IPS DF 6.9 (cell line): ENCODE results near the gene CACNA1C.

Experiments used
- DNase-seq: peaks from one replicate; pipeline ENCODE4 v3.0.0-alpha.2; 2013; ENCODE audit warnings: low read depth, low spot score
- H3K27ac ChIP-seq: one replicate; pipeline ENCODE4 v1.5.1; 2013; ENCODE audit warnings: low read length, control low read depth
- H3K27me3 ChIP-seq: 2 replicates; pipeline ENCODE4 v1.6.1; 2013; ENCODE audit warnings: mild to moderate bottlenecking, low read length; ENCODE audit not compliant: control insufficient read depth, insufficient read depth
- H3K36me3 ChIP-seq: 2 replicates; pipeline ENCODE4 v1.6.1; 2013; ENCODE audit warnings: low read length; ENCODE audit not compliant: control insufficient read depth, insufficient read depth
- H3K4me1 ChIP-seq: 2 replicates; pipeline ENCODE4 v1.6.1; 2013; ENCODE audit warnings: low read length; ENCODE audit not compliant: control insufficient read depth, insufficient read depth
- H3K4me3 ChIP-seq: 2 replicates; pipeline ENCODE4 v1.5.1; 2013; ENCODE audit warnings: mild to moderate bottlenecking, low read length
- H3K9me3 ChIP-seq: 2 replicates; pipeline ENCODE4 v1.6.1; 2013; ENCODE audit warnings: low read length, inconsistent platforms; ENCODE audit not compliant: control insufficient read depth, insufficient read depth
- WGBS: extraction: QIAGEN DNeasy Blood & Tissue Kit; methylation state at CpG from one replicate; pipeline ENCODE4 v1.1.7; 2013; ENCODE audit warnings: mixed read lengths, missing lambda C conversion rate; ENCODE audit not compliant: insufficient read length, insufficient coverage; 5-methylcytosine and 5-hydroxymethylcytosine counted together

The CACNA1C gene

DNA sequence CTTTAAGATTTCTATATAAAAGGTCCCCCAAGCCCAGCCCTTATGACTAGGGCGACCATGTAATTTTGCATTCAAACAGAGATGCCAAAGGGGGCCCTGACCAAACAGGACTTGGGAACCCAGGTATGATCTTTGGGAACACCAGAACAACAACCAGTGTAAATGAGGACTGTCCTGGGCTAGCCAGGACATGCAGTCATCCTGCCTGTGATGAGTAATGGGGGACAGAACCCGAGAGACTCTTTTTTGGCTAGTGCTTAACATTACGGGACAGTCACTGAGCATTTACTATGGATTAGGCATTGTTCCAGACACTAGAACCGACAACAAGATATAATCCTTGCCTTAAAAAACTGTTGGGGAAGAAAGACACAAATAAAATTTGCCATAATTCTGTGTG lies 337.3 kb downstream of the CACNA1C start:
- no peak for DNase-seq
- Histone ChIP-seq H3K4me3 (no peak overlapping the region), H3K36me3 (no peaks in the 10 kb centered on the region), H3K27me3 (no peaks in the 10 kb centered on the region), H3K27ac (no peak overlapping the region), H3K9me3 (no peaks in the 10 kb centered on the region), H3K4me1 (no peaks in the 10 kb centered on the region)
- WGBS: no CpG with 5 or more reads among the region's 4 CpGs

DNA sequence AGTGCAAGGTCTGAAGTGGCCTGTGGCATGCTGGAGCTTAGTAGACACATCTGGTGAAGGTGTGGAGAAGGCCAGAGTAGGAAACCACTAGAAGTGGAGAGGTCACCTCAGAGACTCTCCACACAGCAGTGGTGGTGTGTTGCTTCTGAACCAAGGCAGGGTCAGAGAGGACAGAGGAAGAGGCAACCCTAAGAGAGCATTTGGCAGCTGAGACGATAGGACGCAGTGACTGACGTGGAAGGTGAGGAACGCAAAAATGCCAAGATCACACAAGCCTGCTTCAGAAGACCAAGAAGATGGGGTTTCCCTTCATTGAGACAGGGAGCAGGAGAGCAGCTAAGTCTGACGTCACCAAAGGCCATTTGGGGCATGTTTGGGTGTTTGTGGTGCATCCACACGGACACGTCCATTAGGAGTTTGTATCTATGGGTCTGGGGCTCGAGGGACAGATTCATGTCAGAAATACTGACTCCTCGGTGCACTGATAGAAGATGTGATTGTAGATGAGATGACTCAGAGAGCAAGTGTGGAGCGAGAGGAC lies 338.1 kb downstream of the CACNA1C start:
- H3K4me3 ChIP-seq: no peak overlapping the region
- WGBS: no CpG with 5 or more reads among the region's 10 CpGs
- no peaks in the 10 kb centered on the region for H3K4me1 ChIP-seq
- H3K27me3 ChIP-seq: no peaks in the 10 kb centered on the region
- H3K36me3 ChIP-seq: no peaks in the 10 kb centered on the region
- no peak overlapping the region for H3K27ac ChIP-seq
- no peaks in the 10 kb centered on the region for H3K9me3 ChIP-seq
- no peak for DNase-seq

DNA sequence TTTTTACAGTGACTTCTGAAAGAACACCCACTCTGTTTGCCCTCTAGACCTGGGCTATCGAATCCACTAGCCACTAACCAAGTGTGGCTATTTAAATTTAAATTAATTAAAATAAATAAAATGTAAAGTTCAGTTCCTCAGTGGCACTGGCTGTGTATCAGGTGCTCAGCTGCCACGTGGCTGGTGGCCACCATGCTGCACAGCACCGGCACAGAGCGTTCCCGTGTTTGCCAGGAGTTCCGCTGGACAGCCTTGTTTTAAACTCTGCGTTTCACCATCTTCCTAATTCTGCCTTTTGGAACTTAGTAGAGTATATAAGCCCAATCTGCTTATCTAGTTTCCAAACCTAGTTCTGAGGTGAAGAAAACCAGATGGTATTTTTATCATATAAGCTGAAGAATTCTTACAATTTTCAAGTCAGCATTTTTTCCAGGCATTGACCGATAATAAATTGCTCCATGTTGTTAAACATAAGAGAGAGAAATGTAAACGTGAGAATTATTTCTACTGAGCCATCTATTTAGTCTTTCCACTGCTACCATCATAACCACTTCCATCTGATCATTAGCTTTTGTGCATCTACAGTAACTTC lies 339.0 kb downstream of the CACNA1C start:
- no CpG with 5 or more reads among the region's 9 CpGs for WGBS
- no peak for DNase-seq
- Histone ChIP-seq H3K4me3 (no peak overlapping the region), H3K27me3 (no peaks in the 10 kb centered on the region), H3K9me3 (no peaks in the 10 kb centered on the region), H3K27ac (no peak overlapping the region), H3K4me1 (no peaks in the 10 kb centered on the region), H3K36me3 (no peaks in the 10 kb centered on the region)

DNA sequence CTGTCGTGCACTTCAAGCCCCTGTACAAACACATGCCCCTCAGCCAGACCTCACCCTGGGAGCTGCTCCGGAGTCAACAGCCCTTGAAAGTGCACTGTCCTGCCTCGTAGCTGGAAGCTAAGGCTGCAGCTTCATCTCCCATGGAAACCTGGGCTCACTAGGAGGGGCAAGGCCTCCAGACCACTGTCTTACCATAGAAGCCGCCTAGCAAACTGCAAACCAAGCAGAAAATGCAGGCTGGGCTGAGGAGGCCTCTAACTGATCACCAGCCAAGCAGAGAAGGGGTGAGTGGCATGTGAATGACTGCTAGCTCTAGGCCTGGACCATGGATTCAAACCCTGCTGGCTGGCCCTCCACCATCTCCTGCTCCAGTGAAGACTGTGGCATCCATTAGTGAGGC lies 340.2 kb downstream of the CACNA1C start:
- no peaks in the 10 kb centered on the region for H3K27me3 ChIP-seq
- DNase-seq: no peak
- H3K4me1 ChIP-seq: no peaks in the 10 kb centered on the region
- H3K9me3 ChIP-seq: no peaks in the 10 kb centered on the region
- no peak overlapping the region for H3K4me3 ChIP-seq
- H3K27ac ChIP-seq: no peak overlapping the region
- no peaks in the 10 kb centered on the region for H3K36me3 ChIP-seq
- no CpG with 5 or more reads among the region's 4 CpGs for WGBS

DNA sequence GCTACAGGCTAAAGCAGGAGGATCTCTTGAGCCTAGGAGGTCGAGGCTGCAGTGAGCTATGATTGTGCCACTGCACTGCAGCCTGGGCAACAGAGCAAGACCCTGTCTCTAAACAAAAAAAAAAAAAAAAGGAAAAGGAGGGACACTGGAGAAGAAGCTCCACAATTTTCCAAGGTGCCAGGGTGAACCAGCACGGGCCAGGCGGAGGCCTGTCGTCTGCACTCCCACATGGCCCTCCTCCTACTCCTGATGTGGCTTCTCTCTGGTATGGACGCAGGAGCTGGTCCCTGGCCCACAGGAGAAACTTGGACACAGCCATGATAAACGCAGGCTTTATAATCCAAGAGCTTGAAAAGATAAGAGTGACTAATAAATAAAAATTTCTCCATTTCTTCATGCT lies 341.2 kb downstream of the CACNA1C start:
- no CpG with 5 or more reads among the region's 6 CpGs for WGBS
- Histone ChIP-seq H3K4me1 (no peaks in the 10 kb centered on the region), H3K9me3 (no peaks in the 10 kb centered on the region), H3K27ac (no peak overlapping the region), H3K4me3 (no peak overlapping the region), H3K36me3 (no peaks in the 10 kb centered on the region), H3K27me3 (no peaks in the 10 kb centered on the region)
- no peak for DNase-seq

DNA sequence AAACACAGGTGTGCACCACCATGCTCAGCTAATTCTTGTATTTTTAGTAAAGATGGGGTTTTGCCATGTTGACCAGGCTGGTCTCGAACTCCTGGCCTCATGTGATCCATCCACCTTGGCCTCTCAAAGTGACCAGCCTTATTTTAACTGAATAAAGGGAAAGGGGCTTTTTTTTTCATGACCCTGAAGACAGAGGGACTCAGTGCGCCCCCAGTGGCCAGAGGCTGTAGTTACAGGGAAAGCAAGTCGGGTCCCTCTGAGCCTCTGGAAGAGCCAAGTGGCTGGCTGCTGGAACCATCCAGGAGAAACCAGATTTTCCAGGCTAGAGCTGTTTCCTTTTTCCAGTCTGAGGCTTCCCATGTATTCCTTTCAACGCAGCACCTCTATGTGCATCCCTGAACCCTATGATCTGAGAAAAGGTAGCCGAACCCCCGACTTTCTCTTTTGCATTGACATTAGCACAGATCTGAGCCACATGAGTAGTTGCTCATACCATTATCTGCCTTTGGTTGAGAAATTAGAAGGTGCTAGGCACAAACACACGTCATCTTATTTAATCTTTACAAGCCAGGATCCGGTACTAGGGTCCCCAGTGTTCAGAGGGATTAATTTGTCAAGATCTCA lies 342.7 kb downstream of the CACNA1C start:
- no peaks in the 10 kb centered on the region for H3K27me3 ChIP-seq
- H3K27ac ChIP-seq: no peak overlapping the region
- H3K4me3 ChIP-seq: no peak overlapping the region
- no peaks in the 10 kb centered on the region for H3K4me1 ChIP-seq
- no CpG with 5 or more reads among the region's 8 CpGs for WGBS
- H3K9me3 ChIP-seq: no peaks in the 10 kb centered on the region
- no peaks in the 10 kb centered on the region for H3K36me3 ChIP-seq
- peak; percentile 37 for DNase-seq

DNA sequence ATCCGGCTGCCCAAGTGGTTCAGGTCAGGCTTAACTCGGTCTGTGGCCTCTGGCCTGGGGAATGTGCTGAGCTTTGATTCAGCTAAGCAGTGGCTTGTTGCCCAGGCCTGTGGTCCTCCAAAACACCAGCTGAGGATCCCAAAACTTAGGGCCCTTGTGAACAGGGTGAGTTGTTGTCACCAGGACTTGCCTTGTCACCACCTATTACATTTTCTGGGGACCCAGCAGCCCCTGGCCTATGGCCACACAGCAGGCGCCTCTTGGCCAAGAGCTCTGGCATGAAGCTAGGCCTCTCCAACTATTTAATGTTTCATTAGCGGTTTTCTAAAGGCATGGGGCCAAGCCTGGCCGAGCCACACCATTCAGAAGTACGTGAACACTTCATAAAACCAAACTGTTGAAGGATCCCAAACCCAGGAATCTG lies 343.7 kb downstream of the CACNA1C start:
- Histone ChIP-seq H3K4me1 (no peaks in the 10 kb centered on the region), H3K4me3 (no peak overlapping the region), H3K36me3 (no peaks in the 10 kb centered on the region), H3K27me3 (no peaks in the 10 kb centered on the region), H3K27ac (no peak overlapping the region), H3K9me3 (no peaks in the 10 kb centered on the region)
- WGBS: no CpG with 5 or more reads among the region's 6 CpGs
- DNase-seq: no peak

DNA sequence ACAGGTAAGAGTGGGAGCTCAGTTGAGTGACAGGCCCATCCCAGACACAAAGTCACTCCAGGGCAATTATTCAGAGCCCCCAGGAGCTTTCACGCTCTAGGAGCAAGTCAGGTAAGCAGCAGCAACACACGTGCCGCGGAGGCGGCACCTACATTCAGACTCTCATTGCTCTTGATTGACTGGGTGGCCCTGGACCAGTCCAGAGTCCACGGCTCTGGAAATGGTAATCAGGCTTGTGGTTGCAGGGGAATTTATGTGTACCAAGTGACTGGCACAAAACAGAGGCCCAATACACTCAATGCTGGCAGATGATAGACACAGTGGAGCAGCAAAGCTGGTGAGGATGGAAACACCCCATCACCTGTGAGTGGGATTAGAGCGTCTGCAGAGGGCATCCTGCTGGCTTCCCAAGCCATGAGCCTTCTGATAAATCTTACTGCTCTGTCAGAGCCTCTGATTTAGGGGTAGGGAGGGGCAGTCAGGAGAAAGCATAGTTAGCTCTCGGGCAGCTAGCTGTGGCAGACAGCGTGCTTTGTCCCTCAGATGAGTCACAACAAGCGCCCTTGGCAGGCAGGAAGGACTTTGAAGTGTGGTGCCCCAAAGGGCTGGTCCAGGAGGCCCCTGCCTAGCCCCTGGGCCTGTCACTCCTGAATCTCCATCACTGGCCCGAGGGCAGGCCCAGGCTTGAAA lies 344.7 kb downstream of the CACNA1C start:
- Histone ChIP-seq H3K27me3 (no peaks in the 10 kb centered on the region), H3K27ac (no peak overlapping the region), H3K4me3 (no peak overlapping the region), H3K4me1 (no peaks in the 10 kb centered on the region), H3K36me3 (no peaks in the 10 kb centered on the region), H3K9me3 (no peaks in the 10 kb centered on the region)
- DNase-seq: no peak
- no CpG with 5 or more reads among the region's 11 CpGs for WGBS

DNA sequence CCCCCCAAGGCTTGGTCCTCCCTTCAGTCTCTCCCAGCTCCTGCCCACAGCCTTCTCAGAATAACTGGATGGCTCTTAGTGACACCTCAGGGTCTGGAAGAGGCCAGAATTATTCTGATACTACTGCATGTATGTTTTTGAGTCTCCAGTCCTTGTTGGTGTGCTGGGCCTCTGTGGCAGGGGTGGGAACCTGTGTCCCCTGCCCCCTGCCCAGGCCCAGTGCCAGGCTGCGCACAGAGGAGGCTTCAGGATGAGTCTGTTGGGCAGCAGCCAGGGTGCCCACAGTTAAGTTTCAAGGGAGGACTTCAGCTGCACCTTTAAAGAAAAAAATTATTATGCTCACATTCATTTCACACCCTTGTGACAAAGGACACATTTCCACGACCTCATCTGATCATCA lies 348.3 kb downstream of the CACNA1C start:
- Histone ChIP-seq H3K4me1 (no peaks in the 10 kb centered on the region), H3K36me3 (no peaks in the 10 kb centered on the region), H3K4me3 (no peak overlapping the region), H3K9me3 (no peaks in the 10 kb centered on the region), H3K27me3 (no peaks in the 10 kb centered on the region), H3K27ac (no peak overlapping the region)
- DNase-seq: no peak
- WGBS: no CpG with 5 or more reads among the region's 2 CpGs

DNA sequence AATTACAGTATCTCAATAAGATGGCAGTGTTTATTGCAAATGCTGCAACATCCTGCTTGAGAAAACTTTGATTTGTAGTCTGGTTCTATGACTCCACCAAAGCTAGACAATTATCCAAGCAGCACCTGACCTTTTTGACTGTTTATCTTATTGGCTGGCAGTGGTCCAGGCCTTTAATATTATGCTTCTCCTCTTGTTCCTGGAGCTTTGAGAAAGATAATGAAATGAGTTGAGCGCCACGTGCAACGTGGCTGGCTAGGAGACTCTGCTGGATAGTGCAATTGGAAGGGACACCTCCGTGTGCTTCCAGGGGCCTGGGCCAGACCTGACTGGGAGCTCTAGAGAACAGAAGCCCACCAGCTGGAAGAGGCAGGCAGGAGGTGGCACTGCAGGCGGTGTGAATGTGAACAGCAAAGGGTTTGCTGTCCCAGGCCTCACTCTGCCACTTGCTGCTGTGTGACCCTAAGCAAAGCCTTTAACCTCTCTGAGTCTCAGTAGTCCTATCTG lies 349.3 kb downstream of the CACNA1C start:
- Histone ChIP-seq H3K36me3 (no peaks in the 10 kb centered on the region), H3K4me3 (no peak overlapping the region), H3K4me1 (no peaks in the 10 kb centered on the region), H3K27me3 (no peaks in the 10 kb centered on the region), H3K27ac (no peak overlapping the region), H3K9me3 (no peaks in the 10 kb centered on the region)
- WGBS: no CpG with 5 or more reads among the region's 5 CpGs
- DNase-seq: no peak
